Hematopoietic multipotent progenitor cell treated with erythropoietin and hydrocortisone succinate and interleukin-3 and kit ligand, for 17 days (in vitro differentiated cells): Measurements from ENCODE around the gene FKBP5.
A peak's percentile ranks its signal among the peaks of the same experiment; 100 is the strongest.
"Not testable (repeated sequence)": the region's sequence is repeated elsewhere in the genome, so short reads cannot be mapped to it uniquely, and the experiment has no call there.

Source experiments
- DNase-seq: peaks from one replicate; pipeline ENCODE4 v3.0.0-alpha.2; 2015; ENCODE audit warnings: low spot score

Gene FKBP5

GRCh38 chr6:35688605-35689322 lies at the start of gene FKBP5:
Gene FKBP5, minus strand, starts transcription at chr6:35688915. Its CDS starts 46,091 bp downstream, at chr6:35642824.
- DNase-seq = peak; percentile 84

GRCh38 chr6:35737413-35738211 lies 48.9 kb upstream of the FKBP5 start:
- peak; percentile 48 for DNase-seq

- DNase-seq = no peak
Measured at GRCh38 chr6:35736982-35737412, 48.3 kb upstream of the FKBP5 start, which contains the start of gene ARMC12. Gene ARMC12, plus strand, starts transcription at chr6:35737032. Its CDS starts 77 bp downstream, at chr6:35737109.

- peak; percentile 77 for DNase-seq
Measured at GRCh38 chr6:35736253-35736894, 47.7 kb upstream of the FKBP5 start.

- no peak for DNase-seq
Measured at GRCh38 chr6:35735452-35735851, 46.7 kb upstream of the FKBP5 start.

GRCh38 chr6:35734319-35734718 lies 45.6 kb upstream of the FKBP5 start:
- DNase-seq = not testable (repeated sequence)

GRCh38 chr6:35733633-35734032 lies 44.9 kb upstream of the FKBP5 start:
- DNase-seq = no peak

- peak; percentile 8 for DNase-seq
Measured at GRCh38 chr6:35731736-35732532, 43.2 kb upstream of the FKBP5 start.

GRCh38 chr6:35731414-35731735 lies 42.7 kb upstream of the FKBP5 start:
- peak; percentile 32 for DNase-seq

- DNase-seq = no peak
Measured at GRCh38 chr6:35730745-35731413, 42.2 kb upstream of the FKBP5 start.

GRCh38 chr6:35729722-35730121 lies 41.0 kb upstream of the FKBP5 start:
- no peak for DNase-seq

GRCh38 chr6:35728683-35729678 lies 40.3 kb upstream of the FKBP5 start:
- DNase-seq = no peak

GRCh38 chr6:35727935-35728682 lies 39.4 kb upstream of the FKBP5 start:
- DNase-seq = peak; percentile 53

- DNase-seq = no peak
Measured at GRCh38 chr6:35727231-35727934, 38.7 kb upstream of the FKBP5 start.

GRCh38 chr6:35725721-35726438 lies 37.2 kb upstream of the FKBP5 start:
- DNase-seq = no peak

- no peak for DNase-seq
Measured at GRCh38 chr6:35725081-35725708, 36.5 kb upstream of the FKBP5 start.

- DNase-seq = no peak
Measured at GRCh38 chr6:35724471-35724870, 35.8 kb upstream of the FKBP5 start.

GRCh38 chr6:35724059-35724458 lies 35.3 kb upstream of the FKBP5 start:
- no peak for DNase-seq
